Fibroblast of skin of scalp (primary cell): ENCODE data around the gene PA2G4.

Experiments used
- DNase-seq: peaks from one replicate; pipeline ENCODE4 v3.0.0-alpha.2; 2013

The PA2G4 gene

GRCh38 chr12:56127485-56127887, 23.1 kb downstream of the PA2G4 start:
- no peak for DNase-seq

DNA sequence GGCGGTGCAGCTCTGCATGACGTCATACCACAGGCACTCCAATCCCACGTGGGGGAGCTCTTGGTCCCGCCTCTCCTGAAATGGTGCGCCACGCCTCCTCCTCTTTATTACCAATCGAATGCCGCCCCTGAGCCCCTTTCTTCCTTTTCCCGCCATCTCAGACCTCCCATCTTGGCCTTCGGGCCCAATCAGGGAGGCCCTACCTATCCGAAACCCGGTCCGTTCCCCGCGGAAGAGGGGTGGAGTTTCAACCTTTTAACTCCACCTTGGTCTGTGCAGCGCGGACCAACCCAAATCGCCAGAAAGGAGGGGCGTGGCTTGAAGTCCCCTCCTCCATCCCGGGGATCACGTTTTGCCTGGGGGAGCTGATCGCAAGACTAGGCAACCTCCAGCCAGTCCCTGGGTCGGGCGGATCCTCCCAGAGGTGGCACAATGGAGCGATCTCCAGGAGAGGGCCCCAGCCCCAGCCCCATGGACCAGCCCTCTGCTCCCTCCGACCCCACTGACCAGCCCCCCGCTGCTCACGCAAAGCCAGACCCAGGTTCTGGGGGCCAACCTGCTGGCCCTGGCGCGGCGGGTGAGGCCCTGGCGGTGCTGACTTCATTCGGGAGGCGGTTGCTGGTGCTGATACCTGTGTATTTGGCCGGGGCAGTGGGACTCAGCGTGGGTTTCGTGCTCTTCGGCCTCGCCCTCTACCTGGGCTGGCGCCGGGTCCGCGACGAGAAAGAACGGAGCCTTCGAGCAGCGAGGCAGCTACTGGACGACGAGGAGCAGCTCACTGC, 23.7 kb downstream of the PA2G4 start, which contains the start of gene ESYT1:
Gene ESYT1 (plus strand): TSS at position 380 of the 782 bp plus-strand sequence. CDS start 53 bp downstream, at position 433.
- peak; percentile 100 for DNase-seq

GRCh38 chr12:56128670-56129205, 24.4 kb downstream of the PA2G4 start:
- peak; percentile 18 for DNase-seq

- peak; percentile 38 for DNase-seq
These were observed 25.0 kb downstream of the PA2G4 start for GRCh38 chr12:56129206-56129941.

GRCh38 chr12:56129942-56130495, 25.7 kb downstream of the PA2G4 start:
- no peak for DNase-seq

- DNase-seq, result no peak
These were observed 26.5 kb downstream of the PA2G4 start for GRCh38 chr12:56130876-56131275.

DNA sequence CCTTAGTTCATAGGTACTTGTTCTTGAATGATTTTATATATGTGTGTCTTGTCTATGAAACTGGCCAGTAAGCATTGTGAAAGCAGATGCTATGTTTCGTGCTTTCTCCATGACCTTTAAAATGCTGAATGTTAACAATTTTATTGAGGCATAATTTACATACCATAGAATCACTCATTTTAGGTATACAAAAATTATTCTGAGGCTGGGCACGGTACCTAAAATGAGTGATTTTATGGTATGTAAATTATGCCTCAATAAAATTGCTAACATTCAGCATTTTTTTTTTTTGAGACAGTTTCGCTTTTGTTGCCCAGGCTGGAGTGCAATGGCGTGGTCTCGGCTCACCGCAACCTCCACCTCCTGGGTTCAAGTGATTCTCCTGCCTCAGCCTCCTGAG, 30.5 kb downstream of the PA2G4 start:
- DNase-seq, result no peak

DNA sequence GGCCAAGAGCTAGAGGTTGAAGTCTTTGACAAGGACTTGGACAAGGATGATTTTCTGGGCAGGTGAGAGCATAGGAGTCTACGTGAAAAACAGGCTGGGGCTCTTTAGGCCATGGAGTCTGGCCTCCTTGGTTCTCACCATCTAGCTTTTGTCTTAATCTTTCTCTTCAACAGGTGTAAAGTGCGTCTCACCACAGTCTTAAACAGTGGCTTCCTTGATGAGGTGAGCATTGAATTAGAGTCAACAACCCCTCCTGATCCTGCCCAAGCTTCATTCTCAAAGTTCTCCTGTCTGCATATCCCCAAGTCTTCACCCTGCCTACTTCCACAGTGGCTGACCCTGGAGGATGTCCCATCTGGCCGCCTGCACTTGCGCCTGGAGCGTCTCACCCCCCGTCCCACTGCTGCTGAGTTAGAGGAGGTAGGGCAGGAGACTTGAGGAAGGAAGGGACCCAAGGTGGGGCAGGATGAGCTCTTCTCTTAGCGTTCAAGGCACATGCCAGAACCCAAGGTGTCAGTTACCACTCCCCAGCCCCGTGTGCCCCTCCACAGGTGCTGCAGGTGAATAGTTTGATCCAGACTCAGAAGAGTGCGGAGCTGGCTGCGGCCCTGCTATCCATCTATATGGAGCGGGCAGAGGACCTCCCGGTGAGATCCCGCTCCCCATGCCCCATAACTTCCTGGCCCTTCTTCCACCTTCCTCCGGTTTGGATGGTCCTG, 33.7 kb downstream of the PA2G4 start:
- DNase-seq, result no peak

- no peak for DNase-seq
These were observed 37.8 kb downstream of the PA2G4 start for GRCh38 chr12:56141946-56142784.

DNA sequence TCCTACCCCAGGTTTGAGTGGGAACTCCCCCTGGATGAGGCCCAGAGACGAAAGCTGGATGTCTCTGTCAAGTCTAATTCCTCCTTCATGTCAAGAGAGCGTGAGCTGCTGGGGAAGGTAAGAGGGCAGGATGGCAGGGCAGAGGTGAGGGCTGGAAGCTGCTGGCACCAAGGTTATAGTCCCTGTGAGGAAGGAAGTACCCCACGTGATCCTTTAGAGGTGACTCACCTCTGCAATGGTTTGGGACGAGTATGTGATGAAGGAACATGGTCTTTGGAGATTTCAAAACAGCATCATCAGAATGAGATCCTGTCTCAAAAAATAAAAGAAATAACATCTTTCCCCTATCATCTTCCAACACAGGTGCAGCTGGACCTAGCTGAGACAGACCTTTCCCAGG, 38.9 kb downstream of the PA2G4 start:
- no peak for DNase-seq

- DNase-seq, result no peak
These were observed 39.5 kb downstream of the PA2G4 start for GRCh38 chr12:56143870-56144269.

- no peak for DNase-seq
These were observed 40.9 kb downstream of the PA2G4 start for GRCh38 chr12:56145217-56145616.

- no peak for DNase-seq
These were observed 42.4 kb downstream of the PA2G4 start for GRCh38 chr12:56146492-56147460.

DNA sequence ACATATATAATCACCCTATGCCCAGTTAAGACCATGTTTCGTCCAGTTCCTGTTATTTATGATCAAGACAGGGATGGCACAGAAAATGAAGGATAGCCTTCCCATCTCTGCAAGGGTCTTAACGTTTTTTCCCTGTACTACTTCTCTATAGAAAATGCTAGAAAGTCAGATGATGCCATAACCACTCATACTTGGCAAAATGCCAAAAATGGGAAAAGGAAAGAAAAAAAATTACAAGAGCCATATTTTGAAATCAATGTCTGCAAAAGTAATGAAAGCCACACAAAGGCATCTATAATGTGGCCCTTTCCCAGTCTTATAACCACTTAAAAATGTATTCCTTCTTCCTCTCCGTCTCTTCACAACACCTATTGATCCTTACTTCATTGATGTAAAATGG, 46.2 kb downstream of the PA2G4 start:
- DNase-seq, result peak; percentile 53

- no peak for DNase-seq
These were observed 47.3 kb downstream of the PA2G4 start for GRCh38 chr12:56151672-56152131.

DNA sequence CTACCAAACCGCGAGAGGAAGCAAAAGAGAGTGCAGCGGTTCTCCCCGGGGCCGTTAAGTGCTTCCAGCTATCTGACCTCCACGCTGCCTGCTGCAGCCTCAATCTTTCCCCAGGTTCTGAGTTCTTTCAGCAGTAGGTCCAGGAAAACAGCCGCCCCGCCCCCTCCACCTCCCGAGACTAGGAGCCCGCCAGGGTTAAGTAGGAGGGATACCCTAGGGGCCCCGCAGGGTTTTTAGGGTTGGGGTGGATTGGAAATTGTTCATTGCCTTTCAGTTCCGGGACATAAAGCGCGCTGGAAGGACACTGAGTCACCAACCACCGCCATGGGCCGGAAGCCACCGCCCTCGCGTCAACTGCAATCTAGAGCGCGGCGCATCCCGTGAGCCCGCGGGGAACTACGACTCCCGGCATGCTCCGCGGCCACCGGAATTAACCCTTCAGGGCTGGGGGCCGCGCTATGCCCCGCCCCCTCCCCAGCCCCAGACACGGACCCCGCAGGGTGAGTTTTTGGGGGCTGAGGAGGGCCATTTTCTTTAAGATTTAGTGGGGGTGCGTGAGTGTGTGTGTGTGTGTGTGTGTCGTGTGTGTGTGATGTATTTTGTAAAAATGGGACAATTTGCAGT, 47.9 kb downstream of the PA2G4 start, which contains the start of gene MYL6B:
Gene MYL6B (plus strand): TSS at position 456 of the 624 bp plus-strand sequence. CDS start 1,332 bp downstream, outside the sequence.
- peak; percentile 91 for DNase-seq

GRCh38 chr12:56152756-56153677, 48.7 kb downstream of the PA2G4 start:
- no peak for DNase-seq

GRCh38 chr12:56153678-56154065, 49.3 kb downstream of the PA2G4 start:
- DNase-seq, result no peak
